Transverse colon (tissue), 3 donors: Measurements from ENCODE around the gene LRRC7.

Source experiments
- POLR2A ChIP-seq: fragments of 450-650 bp; IDR thresholded peaks from one replicate; pipeline ENCODE4 v1.6.1; 2016; ENCODE audit warnings: antibody characterized with exemption, mild to moderate bottlenecking, moderate library complexity
- TF ChIP-seq, protein P1 (sequence below), 5 experiments: fragments of 200-600 bp in 3 of 5; fragments of 450-650 bp in 2 of 5; sonication (generic) in 3 of 5; IDR thresholded peaks; 1 replicate in 2 of 5; 2 replicates in 3 of 5; pipeline ENCODE4 v1.5.1; 2016 to 2017; ENCODE audit warnings: antibody characterized with exemption in 5 of 5, inconsistent platforms in 3 of 5, mild to moderate bottlenecking in 2 of 5, moderate library complexity in 1 of 5

DNA sequence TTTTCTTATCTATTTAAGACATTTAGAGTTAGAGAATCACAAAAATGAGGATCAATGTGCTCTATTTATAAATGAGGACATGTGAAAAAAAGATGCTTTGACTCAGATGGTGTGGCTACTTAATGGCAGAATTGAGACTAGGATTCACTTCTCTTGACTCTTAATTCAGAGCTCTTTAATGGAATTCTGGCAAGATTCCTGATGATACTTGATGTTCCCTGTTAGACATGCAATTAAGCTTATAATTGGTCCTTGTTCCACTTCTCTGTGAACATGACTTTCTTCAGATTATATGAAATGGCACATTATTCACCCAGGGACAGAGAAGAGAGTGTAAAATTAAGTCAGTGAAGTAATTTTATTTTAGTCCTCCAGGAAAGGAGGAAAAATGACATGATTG lies 165.3 kb downstream of the LRRC7 start:
- TF ChIP-seq, protein P1, sequence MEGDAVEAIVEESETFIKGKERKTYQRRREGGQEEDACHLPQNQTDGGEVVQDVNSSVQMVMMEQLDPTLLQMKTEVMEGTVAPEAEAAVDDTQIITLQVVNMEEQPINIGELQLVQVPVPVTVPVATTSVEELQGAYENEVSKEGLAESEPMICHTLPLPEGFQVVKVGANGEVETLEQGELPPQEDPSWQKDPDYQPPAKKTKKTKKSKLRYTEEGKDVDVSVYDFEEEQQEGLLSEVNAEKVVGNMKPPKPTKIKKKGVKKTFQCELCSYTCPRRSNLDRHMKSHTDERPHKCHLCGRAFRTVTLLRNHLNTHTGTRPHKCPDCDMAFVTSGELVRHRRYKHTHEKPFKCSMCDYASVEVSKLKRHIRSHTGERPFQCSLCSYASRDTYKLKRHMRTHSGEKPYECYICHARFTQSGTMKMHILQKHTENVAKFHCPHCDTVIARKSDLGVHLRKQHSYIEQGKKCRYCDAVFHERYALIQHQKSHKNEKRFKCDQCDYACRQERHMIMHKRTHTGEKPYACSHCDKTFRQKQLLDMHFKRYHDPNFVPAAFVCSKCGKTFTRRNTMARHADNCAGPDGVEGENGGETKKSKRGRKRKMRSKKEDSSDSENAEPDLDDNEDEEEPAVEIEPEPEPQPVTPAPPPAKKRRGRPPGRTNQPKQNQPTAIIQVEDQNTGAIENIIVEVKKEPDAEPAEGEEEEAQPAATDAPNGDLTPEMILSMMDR (IDR thresholded peaks at IDR 0.05) = no peak
- TF ChIP-seq POLR2A = no peak
